Measurements from ENCODE around the gene PBX3. TPM values are rescaled to one million over a fixed set of nuclear protein-coding genes. Genes with fewer than 3 reads are reported as not detected.

PBX3 gene
- total and polyA plus RNA-seq, 8 donors: 36.3 to 53.6 (median 42.8) TPM

GRCh38 chr9:125863923-125864322 is 116.8 kb downstream of the PBX3 start:
- Histone ChIP-seq H3K9me3 (no peaks in the 10 kb centered on the region), H3K27me3 (no peaks in the 10 kb centered on the region), H3K27ac (no peak overlapping the region), H3K36me3 (no peaks in the 10 kb centered on the region), H3K4me3 (no peak overlapping the region), H3K4me1 (no peaks in the 10 kb centered on the region)
- no peak for TF ChIP-seq CTCF (IDR thresholded peaks at IDR 0.05)
- ATAC-seq (no peak), DNase-seq (no peak)
- intact Hi-C loops (cut with DNase I): no loop called here

GRCh38 chr9:125867751-125868415 is 120.7 kb downstream of the PBX3 start:
- H3K27me3 ChIP-seq: no peaks in the 10 kb centered on the region
- intact Hi-C loops (cut with DNase I): no loop called here
- no peaks in the 10 kb centered on the region for H3K4me1 ChIP-seq
- TF ChIP-seq CTCF (IDR thresholded peaks at IDR 0.05): no peak
- no peak overlapping the region for H3K27ac ChIP-seq
- no peak overlapping the region for H3K4me3 ChIP-seq
- no peaks in the 10 kb centered on the region for H3K36me3 ChIP-seq
- DNase-seq (no peak), ATAC-seq (no peak)
- no peaks in the 10 kb centered on the region for H3K9me3 ChIP-seq

- intact Hi-C loops (cut with DNase I): no loop called here
- ATAC-seq: no peak
These were observed 131.0 kb downstream of the PBX3 start for GRCh38 chr9:125878164-125878631.

GRCh38 chr9:125881042-125881441 is 133.9 kb downstream of the PBX3 start:
- ATAC-seq: no peak

More at GRCh38 chr9:125878164-125878631, 131.0 kb downstream of the PBX3 start:
- DNase-seq: no peak
- TF ChIP-seq CTCF (IDR thresholded peaks at IDR 0.05): no peak
- H3K4me3 ChIP-seq: no peak overlapping the region
- H3K27me3 ChIP-seq: no peaks in the 10 kb centered on the region
- H3K27ac ChIP-seq: no peak overlapping the region
- H3K9me3 ChIP-seq: no peaks in the 10 kb centered on the region
- no peaks in the 10 kb centered on the region for H3K4me1 ChIP-seq
- H3K36me3 ChIP-seq: no peaks in the 10 kb centered on the region

More at GRCh38 chr9:125881042-125881441, 133.9 kb downstream of the PBX3 start:
- Histone ChIP-seq H3K27ac (no peak overlapping the region), H3K4me1 (no peaks in the 10 kb centered on the region), H3K36me3 (no peaks in the 10 kb centered on the region), H3K27me3 (no peaks in the 10 kb centered on the region), H3K9me3 (no peaks in the 10 kb centered on the region), H3K4me3 (no peak overlapping the region)
- intact Hi-C loops (cut with DNase I): no loop called here
- no peak for TF ChIP-seq CTCF (IDR thresholded peaks at IDR 0.05)
- no peak for DNase-seq

All from left lung (tissue), 10 donors.